Kasumi-1 (cell line): ENCODE measurements around the gene ZDHHC24.
"Not testable (repeated sequence)": the region's sequence is repeated elsewhere in the genome, so short reads cannot be mapped to it uniquely, and the experiment has no call there.

ENCODE experiments used
- DNase-seq, 2 experiments: peaks; one replicate each; lab custom pipeline; 2025; lab: John Stamatoyannopoulos, UW

ZDHHC24 gene

DNA sequence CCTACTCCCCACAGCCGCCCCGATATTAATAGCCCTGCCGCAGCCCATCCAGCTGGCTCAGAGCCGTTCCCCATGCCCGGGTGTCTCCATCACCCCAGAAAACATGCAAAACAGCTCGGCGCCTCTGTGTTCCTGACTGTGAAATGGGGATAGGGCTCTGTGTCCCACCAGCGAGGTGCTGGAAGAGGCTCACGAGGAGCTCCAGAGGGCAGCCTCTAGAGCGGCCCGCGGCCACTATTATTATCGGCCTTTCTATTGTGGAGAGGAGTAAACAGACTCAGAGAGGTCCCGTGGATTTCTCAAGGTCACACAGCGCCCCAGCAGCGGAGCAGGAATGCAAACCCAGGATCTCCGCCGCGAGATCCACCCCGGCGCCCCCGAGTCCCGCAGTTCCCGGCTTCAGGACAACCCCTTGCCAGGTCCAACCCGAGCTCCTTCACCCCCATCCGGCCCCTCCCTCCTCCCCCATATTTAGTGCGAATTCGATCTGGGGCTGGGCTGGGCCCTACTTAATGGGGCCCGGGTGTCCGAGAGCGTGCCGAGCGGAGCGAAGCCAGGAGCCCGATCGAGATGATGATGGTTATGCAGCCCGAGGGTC, 619 bp upstream of the ZDHHC24 start, which contains the start of gene ACTN3:
Gene ACTN3 (plus strand): TSS at position 536 of the 598 bp plus-strand sequence. CDS start 35 bp downstream, at position 571.
- no peak for DNase-seq

- DNase-seq = not testable (repeated sequence)
Measured at GRCh38 chr11:66544952-66545351, 896 bp downstream of the ZDHHC24 start.

DNA sequence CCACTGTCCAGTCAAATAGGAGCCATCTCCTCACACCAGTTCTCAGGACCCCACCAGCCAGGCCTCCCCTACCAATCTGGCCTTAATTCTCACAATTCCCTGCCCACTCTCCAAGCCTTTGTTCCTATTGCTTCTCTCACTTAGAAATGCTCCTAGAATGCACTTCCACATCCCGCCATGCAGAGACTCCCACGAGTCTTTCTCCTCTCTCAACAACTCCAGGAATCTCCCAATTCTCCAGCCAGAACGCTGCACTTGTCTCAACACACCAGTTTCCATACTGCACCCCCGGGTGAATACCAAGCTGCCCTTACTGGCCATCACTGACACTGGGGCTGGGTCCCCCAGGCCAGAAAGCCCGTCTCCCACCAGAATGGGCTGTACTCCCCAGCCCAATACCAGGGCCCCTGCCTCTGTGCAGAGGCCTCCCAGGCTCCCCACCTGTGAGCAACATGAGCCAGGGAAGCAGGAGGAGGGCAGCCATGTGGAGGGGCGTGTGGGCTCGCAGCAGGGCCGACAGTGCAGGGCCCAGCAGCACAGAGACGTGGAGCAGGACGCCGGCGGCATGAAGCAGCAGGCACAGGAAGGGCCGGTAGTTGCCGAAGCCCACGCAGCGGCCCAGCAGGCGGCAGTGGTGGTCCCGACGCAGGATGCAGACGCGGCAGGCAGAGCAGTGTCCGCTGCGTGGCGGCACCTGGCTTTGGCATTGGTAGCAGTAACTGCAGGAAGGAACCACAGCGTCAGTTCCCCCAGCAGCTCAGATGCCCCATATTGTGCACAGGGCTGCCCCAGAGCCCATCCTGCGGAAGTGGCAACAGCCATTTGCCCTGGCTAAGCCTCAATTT, 2.4 kb downstream of the ZDHHC24 start:
- peak; percentile 43 to 74 for DNase-seq

GRCh38 chr11:66542362-66542761, 3.5 kb downstream of the ZDHHC24 start:
- no peak for DNase-seq

DNA sequence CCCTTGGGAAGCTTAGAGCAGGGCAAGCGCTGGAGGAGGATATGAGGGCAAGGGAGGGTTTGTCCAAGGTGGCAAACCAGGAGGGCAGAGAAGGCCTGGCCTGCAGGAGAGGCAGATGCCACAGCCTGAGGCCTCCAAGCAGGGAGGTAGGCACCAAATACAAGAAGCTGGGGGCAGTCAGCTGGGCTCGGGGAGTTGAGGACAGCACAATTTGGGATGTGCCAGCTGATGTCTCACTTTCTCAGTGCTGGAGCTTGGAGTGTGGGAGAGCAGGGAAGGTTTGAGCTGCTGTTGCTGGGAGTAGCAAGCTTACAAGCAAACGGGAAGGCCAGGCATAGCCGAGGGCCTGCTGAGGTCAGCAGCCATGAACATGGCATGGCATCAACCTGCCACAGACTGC, 4.0 kb downstream of the ZDHHC24 start:
- no peak for DNase-seq

GRCh38 chr11:66540598-66540997, 5.2 kb downstream of the ZDHHC24 start:
- not testable (repeated sequence) for DNase-seq

DNA sequence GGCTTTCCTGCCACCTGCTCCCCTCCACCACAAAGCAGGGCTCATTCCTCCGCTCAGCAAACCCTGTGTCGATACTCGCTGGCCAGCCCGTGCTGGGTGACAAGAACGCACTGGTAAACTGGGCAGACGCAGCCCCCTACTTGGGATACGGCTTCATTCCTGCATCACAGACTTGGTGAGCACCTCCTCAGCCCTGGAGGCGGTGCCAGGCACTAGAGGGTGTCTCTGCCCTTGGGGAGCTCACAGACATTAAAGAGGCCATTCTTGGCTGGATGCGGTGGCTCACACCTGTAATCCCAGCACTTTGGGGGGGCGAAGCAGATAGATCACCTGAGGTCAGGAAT, 6.0 kb downstream of the ZDHHC24 start:
- DNase-seq = no peak

DNA sequence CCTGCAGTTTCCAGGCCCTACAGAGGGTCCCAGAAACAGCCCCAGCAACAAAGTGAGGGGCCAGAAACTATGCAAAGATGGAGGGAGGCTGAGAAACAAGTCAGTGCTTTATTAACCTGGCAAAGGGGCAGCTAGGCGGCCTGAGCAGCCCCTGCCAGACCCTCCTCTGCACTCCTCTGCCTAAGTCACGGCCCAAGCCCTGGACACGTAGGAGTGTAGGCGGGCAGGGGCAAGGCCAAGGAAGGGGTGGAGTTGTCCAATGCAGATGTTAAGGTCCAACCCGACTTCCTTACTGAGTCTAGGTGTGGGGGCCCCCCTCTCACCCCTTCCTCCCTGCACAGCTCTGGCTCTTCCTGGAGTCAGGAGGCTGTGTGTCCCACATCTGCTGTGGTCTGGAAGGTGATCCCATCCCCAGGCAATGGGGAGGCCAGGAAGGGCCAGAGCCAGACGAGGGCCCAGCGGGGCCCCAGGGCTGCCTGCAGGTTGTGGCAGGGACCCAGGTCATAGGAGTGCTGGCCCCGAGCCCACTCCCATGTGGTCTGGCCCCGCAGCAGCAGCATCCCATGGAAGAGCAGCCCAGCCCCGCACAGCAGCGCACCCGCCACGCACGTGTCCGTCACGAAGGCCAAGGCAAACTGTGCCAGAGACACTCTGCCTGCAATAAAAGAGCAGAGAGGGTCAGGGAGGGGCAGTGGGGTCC, 6.5 kb downstream of the ZDHHC24 start:
- DNase-seq = no peak

DNA sequence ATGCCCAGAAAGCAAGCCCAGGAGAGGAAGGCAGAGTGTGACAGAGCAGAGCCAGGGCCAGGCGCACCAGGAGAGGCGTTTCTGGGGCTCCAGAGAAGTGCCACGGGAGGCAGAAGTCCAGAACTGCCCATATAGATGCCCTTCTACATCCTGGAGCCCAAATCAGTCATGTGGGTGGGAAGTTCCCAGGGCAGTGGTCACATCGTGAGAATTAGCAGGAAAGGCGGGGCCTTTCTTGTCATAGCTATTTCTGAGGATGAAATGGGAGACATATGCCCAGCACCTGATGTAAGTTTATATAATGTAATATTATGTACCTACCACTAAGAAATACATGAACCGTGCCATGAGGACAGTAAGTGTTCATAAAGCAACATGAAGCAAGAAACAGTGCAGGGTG, 13.1 kb downstream of the ZDHHC24 start:
- DNase-seq = no peak

DNA sequence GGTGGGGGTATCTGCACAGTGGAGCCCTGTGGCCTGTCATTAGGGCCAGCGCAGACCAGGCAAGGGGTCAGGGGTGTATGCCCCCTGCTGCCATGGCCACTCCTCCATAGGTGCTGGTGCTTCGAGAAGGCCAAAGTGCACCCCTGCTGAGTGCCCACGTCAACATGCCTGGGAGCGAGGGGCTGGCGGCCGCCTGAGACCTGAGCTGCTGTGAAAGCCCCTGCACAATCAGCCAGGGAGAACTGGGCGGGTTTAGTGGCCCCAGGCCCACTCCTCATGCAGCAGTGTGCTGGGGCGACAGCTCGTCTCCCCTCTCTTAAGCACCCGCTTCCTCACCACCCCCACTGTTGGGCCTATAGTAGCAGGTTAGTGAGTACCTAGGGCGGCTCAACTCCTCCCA, 14.0 kb downstream of the ZDHHC24 start:
- DNase-seq = no peak

DNA sequence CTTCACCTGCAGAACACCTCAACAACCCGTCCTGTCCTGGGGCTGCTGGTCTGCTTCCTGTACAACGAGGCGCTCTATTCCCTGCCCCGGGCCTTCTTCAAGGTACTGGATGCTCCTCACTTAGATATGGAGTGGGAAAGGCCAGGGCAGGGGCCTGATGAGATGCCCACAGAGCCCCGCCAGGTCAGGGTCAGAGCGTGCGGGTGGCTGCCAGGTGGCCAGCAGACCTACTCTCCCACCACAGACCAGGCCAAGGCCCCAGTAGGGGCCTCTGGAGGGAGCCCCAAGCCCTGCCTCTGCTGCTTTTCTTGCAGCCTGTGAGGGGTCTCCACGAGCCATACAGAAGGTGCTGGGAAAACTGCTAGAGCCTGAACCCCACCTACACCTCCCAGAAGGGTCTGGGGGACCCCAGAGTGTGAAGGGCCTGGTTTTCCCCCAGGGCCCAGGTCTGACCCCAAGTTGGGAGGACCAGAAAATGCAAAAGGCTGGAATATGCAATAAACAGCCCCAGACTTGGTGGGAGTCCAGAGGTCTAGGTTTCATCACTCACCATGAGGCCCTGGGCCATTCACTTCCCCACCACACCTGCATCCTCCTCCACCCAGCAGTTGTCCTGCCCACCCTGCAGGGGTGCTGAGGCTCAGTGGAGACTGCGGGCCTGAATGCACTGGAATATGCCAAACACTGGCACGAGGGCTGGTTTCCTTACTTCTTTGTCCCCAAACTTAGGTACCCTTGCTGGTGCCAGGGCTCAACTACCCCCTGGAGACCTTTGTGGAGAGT, 14.7 kb downstream of the ZDHHC24 start:
- DNase-seq = no peak

DNA sequence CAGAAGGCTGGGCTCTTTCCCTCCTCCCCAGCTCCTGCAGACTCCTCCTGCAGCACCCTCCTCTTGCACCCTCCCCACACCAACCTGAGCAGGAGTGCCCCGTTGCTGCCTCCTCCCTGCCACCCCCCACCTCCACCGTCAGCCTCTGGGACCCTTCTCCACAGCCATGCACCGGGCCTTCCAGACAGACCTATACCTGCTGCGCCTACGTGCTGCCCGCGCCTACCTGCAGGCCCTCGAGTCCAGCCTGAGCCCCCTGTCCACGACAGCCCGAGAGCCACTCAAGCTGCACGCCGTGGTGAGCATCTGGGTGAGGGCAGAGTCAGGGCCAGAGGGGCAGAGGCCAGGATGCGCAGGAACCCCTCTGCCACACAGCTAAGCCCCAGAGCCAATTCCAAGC, 16.2 kb downstream of the ZDHHC24 start:
- no peak for DNase-seq

DNA sequence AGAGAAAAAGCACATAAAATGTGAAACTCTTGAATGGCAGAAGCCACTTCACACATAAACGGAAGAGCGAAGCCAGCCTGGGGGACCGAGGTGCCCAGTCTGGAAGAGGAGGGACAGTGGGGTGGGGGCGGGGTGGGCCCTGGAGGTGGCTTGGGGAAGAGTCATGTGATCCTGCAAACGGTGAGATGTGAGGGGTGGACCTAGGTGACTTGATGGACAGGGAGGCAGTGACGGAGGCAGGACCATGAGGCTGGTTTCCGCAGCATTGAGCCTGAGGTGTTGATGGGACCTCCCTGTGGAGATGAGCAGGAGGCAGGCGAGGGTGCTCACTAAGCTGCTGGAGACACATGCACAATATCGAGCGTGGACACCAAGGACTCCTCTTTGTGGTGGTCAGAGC, 16.8 kb downstream of the ZDHHC24 start:
- DNase-seq = no peak

- DNase-seq = no peak
Measured at GRCh38 chr11:66524304-66525040, 21.4 kb downstream of the ZDHHC24 start.

- no peak for DNase-seq
Measured at GRCh38 chr11:66523611-66524010, 22.2 kb downstream of the ZDHHC24 start.

- DNase-seq = no peak
Measured at GRCh38 chr11:66510990-66511339, 34.9 kb downstream of the ZDHHC24 start.

DNA sequence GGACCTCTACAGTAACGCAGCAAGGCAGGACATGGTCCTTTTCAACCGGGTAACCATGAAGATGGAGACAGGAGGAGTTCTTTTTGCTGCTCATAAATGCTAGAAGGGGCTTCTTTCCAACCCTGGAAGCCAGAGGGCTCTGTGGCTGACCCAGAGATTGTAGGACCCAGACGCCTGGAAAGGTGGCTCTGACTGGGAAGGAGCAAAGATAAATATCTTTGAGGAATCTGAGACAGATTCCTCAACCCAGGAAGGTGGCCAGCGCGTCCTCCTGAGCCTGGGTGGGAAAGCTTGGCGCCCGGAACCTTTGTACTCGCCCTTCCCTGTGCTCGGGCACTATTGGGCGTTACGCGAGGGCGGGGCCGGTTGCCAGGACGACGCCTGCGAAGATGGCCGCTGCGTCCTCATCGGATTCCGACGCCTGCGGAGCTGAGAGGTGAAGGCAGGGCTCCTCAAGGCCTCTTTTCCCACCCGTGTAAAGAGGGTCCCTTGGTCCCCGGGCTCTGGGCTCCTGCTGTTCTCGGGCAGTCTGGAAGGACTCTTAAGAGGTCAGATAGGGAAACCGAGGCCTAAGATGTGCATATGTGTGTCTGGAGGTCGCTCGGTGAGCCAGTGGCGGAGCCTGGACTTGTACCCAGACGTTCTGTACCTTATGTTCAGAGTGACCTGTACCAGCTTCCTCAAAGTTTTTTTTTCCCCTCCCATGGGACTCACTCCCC, 35.4 kb downstream of the ZDHHC24 start, which contains the start of gene BBS1:
Gene BBS1 (plus strand): TSS at position 365 of the 719 bp plus-strand sequence. CDS start 25 bp downstream, at position 390.
- DNase-seq = peak; percentile 74 to 77

- DNase-seq = no peak
Measured at GRCh38 chr11:66509131-66509561, 36.7 kb downstream of the ZDHHC24 start.

- no peak for DNase-seq
Measured at GRCh38 chr11:66505276-66505816, 40.5 kb downstream of the ZDHHC24 start.

- DNase-seq = no peak
Measured at GRCh38 chr11:66498506-66498905, 47.3 kb downstream of the ZDHHC24 start.
